Endodermal cell (in vitro differentiated cells): ENCODE measurements around the gene TSPAN33. TPM values are rescaled to one million over a fixed set of nuclear protein-coding genes. Genes with fewer than 3 reads are reported as not detected.

Source experiments
- DNase-seq: peaks from one replicate; pipeline ENCODE4 v3.0.0-alpha.2; 2017
- H3K27ac ChIP-seq: 2 replicates; pipeline ENCODE4 v1.5.1; 2013; ENCODE audit warnings: mild to moderate bottlenecking, low read depth, low read length, moderate library complexity
- H3K27me3 ChIP-seq: 2 replicates; pipeline ENCODE4 v1.6.1; 2013; ENCODE audit warnings: mild to moderate bottlenecking, low read length, moderate library complexity; ENCODE audit not compliant: insufficient read depth, control insufficient read depth, poor library complexity, severe bottlenecking
- H3K36me3 ChIP-seq: 2 replicates; pipeline ENCODE4 v1.7.0; 2013; ENCODE audit warnings: mild to moderate bottlenecking, low read length, moderate library complexity; ENCODE audit not compliant: control insufficient read depth, insufficient read depth
- H3K4me1 ChIP-seq: one replicate; pipeline ENCODE4 v1.7.0; 2013; ENCODE audit warnings: low read length; ENCODE audit not compliant: control insufficient read depth, insufficient read depth
- H3K4me3 ChIP-seq: 2 replicates; pipeline ENCODE4 v1.5.1; 2013; ENCODE audit warnings: mild to moderate bottlenecking, low read length, moderate library complexity
- H3K9ac ChIP-seq: 2 replicates; pipeline ENCODE4 v1.6.1; 2013; ENCODE audit warnings: mild to moderate bottlenecking, low read length, moderate library complexity; ENCODE audit not compliant: poor library complexity, severe bottlenecking; ENCODE audit errors: extremely low read depth
- H3K9me3 ChIP-seq: 2 replicates; pipeline ENCODE4 v1.6.1; 2013; ENCODE audit warnings: mild to moderate bottlenecking, low read length, moderate library complexity; ENCODE audit not compliant: control insufficient read depth
- H3K27ac Mint-ChIP-seq: 2 replicates; pipeline ENCODE4 v1.8.0; 2020; ENCODE audit warnings: mixed read lengths
- H3K27me3 Mint-ChIP-seq: 2 replicates; pipeline ENCODE4 v1.8.0; 2021; ENCODE audit warnings: mild to moderate bottlenecking, mixed read lengths; ENCODE audit not compliant: insufficient read depth
- H3K36me3 Mint-ChIP-seq: 2 replicates; pipeline ENCODE4 v1.8.0; 2020; ENCODE audit warnings: low read depth, mixed read lengths
- H3K4me1 Mint-ChIP-seq: 2 replicates; pipeline ENCODE4 v1.8.0; 2020; ENCODE audit warnings: mixed read lengths
- H3K4me3 Mint-ChIP-seq: 2 replicates; pipeline ENCODE4 v1.8.0; 2020; ENCODE audit warnings: mild to moderate bottlenecking, moderate library complexity, mixed read lengths
- H3K9me3 Mint-ChIP-seq: 2 replicates; pipeline ENCODE4 v1.8.0; 2020; ENCODE audit warnings: mild to moderate bottlenecking, mixed read lengths
- WGBS, 2 experiments: methylation state at CpG; one replicate each; pipeline versions ENCODE4 v1.1.5 to v1.1.7; 2013; ENCODE audit warnings: missing lambda C conversion rate in 2 of 2, mixed read lengths in 1 of 2; ENCODE audit not compliant: insufficient coverage in 1 of 2, insufficient read length in 1 of 2; 5-methylcytosine and 5-hydroxymethylcytosine counted together
- total RNA-seq, 2 donors: library from RNA; stranded (reverse); fragmentation: NEBNext Ultra II Directional in 1 of 2; extraction: Animal tissue kit (Norgen Biotek cat#: 25700) in 1 of 2; gene quantifications; 2 replicates in 1 of 2; 3 replicates in 1 of 2; pipeline ENCODE4 v1.2.1, GENCODE V29; 2021
- TF ChIP-seq, protein P1 (sequence below): fragments of 200-600 bp; sonication (generic); conservative IDR thresholded peaks from 2 replicates; pipeline ENCODE4 v1.5.0; 2021; ENCODE audit warnings: antibody characterized with exemption, mild to moderate bottlenecking

TSPAN33 gene
- total RNA-seq, 2 donors from 2014 or later: 33.2 to 35.6 TPM

DNA sequence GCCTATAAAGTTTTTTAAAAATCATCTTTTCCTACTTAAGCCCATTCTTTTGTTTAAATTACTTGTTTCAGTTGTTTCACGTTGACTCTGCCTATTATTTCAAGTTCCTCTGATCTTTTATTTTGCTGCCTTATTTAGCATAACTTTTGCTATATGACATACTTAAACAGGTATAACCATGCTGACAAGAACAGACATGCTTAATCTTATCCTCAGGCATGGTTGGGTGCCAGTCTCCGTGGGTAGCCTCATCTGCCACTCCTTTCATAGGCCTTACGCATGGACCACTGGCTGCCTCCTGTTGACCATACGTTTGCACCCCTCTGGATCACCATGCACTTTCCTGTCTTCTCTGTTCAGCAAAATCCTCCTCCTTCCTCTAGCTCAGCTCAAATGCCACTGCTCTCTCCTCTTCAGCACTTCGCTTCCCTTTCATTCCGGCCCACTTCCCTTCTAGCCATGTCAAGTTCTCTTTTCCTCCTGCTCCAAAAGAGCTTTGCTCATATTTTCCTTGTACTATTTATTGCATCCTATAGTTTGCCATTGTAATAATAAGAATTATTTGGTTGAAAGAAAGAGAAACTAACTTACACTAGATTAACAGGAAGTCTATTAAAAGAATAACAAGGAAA, 10.0 kb upstream of the TSPAN33 start:
- Histone ChIP-seq H3K4me1 (no peaks in the 10 kb centered on the region), H3K27ac (no peak overlapping the region), H3K36me3 (no peaks in the 10 kb centered on the region), H3K4me3 (no peak overlapping the region), H3K9ac (no peak overlapping the region), H3K27me3 (no peaks in the 10 kb centered on the region), H3K9me3 (no peaks in the 10 kb centered on the region)
- WGBS, 2 experiments: 84 to 91% methylated on average over 5 to 6 of the region's 6 CpGs
- Mint-ChIP-seq H3K4me3 (no peak overlapping the region), H3K36me3 (no peaks in the 10 kb centered on the region), H3K4me1 (no peaks in the 10 kb centered on the region), H3K27me3 (peaks cover 2% of the 10 kb centered on the region), H3K27ac (no peak overlapping the region), H3K9me3 (no peaks in the 10 kb centered on the region)
- DNase-seq: peak; percentile 25
- TF ChIP-seq, protein P1, sequence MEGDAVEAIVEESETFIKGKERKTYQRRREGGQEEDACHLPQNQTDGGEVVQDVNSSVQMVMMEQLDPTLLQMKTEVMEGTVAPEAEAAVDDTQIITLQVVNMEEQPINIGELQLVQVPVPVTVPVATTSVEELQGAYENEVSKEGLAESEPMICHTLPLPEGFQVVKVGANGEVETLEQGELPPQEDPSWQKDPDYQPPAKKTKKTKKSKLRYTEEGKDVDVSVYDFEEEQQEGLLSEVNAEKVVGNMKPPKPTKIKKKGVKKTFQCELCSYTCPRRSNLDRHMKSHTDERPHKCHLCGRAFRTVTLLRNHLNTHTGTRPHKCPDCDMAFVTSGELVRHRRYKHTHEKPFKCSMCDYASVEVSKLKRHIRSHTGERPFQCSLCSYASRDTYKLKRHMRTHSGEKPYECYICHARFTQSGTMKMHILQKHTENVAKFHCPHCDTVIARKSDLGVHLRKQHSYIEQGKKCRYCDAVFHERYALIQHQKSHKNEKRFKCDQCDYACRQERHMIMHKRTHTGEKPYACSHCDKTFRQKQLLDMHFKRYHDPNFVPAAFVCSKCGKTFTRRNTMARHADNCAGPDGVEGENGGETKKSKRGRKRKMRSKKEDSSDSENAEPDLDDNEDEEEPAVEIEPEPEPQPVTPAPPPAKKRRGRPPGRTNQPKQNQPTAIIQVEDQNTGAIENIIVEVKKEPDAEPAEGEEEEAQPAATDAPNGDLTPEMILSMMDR: no peak

DNA sequence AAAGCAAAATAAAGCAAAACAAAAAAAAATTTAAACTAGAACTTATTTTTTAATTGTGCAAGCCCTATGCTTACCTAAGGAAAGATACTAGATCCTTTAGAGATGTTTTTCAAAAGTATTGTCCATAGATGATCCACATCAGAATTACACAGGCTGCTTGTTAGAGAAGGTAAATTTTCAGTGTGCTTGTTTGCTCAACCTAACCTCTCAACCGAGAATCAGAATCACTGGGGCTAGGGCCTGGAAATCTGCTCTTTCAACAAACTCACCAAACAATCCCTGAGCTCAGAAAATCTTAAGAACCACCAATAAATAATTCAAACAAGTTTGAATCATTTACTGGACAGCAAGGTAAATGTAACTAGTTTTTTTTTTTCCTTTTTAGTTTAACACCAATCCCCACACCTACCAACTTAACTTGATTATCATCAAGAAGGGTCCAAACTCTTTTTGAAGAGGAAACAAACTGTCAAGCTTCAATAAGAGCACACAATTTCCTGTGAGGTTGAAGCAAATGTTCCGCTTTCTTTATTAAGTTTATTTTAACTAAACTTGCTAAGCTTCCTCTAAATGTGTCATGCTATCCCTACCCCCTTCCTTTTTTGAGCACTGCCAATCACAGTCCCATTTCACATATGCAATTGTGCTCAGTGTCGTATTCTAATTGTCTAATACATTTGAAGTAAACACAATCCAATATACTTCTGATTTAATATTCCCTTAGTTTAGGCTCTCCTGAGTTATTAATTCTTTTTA, 7.4 kb upstream of the TSPAN33 start:
- Mint-ChIP-seq H3K4me1 (no peaks in the 10 kb centered on the region), H3K36me3 (no peaks in the 10 kb centered on the region), H3K27me3 (peaks cover 5% of the 10 kb centered on the region), H3K27ac (no peak overlapping the region), H3K4me3 (no peak overlapping the region), H3K9me3 (no peaks in the 10 kb centered on the region)
- H3K9ac ChIP-seq: no peak overlapping the region
- H3K4me3 ChIP-seq: no peak overlapping the region
- DNase-seq: no peak
- H3K27ac ChIP-seq: no peak overlapping the region
- H3K36me3 ChIP-seq: no peaks in the 10 kb centered on the region
- TF ChIP-seq, protein P1: no peak
- no peaks in the 10 kb centered on the region for H3K4me1 ChIP-seq
- no peaks in the 10 kb centered on the region for H3K9me3 ChIP-seq
- H3K27me3 ChIP-seq: peaks cover under 1% of the 10 kb centered on the region
- WGBS, 2 experiments: 80 to 91% methylated on average over 1 to 3 of the region's 3 CpGs

DNA sequence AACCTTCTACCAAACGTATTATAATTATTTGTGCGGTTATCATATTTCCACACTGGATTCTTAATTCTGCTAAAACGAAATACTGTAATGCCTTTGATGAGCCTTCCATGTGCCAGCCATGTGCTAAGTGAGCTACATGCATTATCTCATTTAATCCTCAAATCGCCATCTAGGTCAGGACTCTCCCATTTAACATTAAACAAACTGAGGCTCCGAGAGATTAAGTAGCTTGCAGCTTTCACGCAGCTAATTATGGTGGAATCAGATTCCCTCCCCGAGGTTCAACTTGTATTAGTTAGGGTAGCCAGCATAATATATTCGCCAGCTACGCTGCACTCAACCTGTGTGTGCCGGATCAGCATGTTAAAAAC, 798 bp upstream of the TSPAN33 start:
- H3K27ac ChIP-seq: no peak overlapping the region
- peaks cover 40% of the 10 kb centered on the region for H3K27me3 Mint-ChIP-seq
- no peaks in the 10 kb centered on the region for H3K4me1 ChIP-seq
- H3K9me3 Mint-ChIP-seq: no peaks in the 10 kb centered on the region
- H3K36me3 Mint-ChIP-seq: peaks cover 3% of the 10 kb centered on the region
- TF ChIP-seq, protein P1: no peak
- peak overlapping the region; percentile 80 for H3K4me3 ChIP-seq
- 53 to 62% methylated on average over 10 of the region's 10 CpGs for WGBS, 2 experiments
- no peaks in the 10 kb centered on the region for H3K9me3 ChIP-seq
- no peaks in the 10 kb centered on the region for H3K36me3 ChIP-seq
- H3K4me1 Mint-ChIP-seq: peaks cover 14% of the 10 kb centered on the region
- peaks cover 30% of the 10 kb centered on the region for H3K27me3 ChIP-seq
- no peak for DNase-seq
- peak overlapping the region; percentile 69 for H3K4me3 Mint-ChIP-seq
- H3K9ac ChIP-seq: no peak overlapping the region
- no peak overlapping the region for H3K27ac Mint-ChIP-seq
